Hepatocyte (in vitro differentiated cells): Measurements from ENCODE around the gene CEP192.

Experiments used
- CTCF ChIP-seq: fragments of 200-600 bp; sonication (generic); IDR thresholded peaks from 2 replicates; pipeline ENCODE4 v1.5.1; 2016; ENCODE audit warnings: antibody characterized with exemption, mild to moderate bottlenecking; ENCODE audit not compliant: poor library complexity
- EZH2 ChIP-seq: fragments of 200-600 bp; sonication (generic); IDR thresholded peaks from 2 replicates; pipeline ENCODE4 v1.6.1; 2016; ENCODE audit warnings: antibody characterized with exemption, mild to moderate bottlenecking, borderline replicate concordance
- EZH2phosphoT487 ChIP-seq: fragments of 200-600 bp; sonication (generic); IDR thresholded peaks from one replicate; pipeline ENCODE4 v1.6.1; 2018; ENCODE audit warnings: antibody characterized with exemption, mild to moderate bottlenecking, low read depth, moderate library complexity; ENCODE audit not compliant: unreplicated experiment, severe bottlenecking

GRCh38 chr18:13007248-13007560, 16.0 kb downstream of the CEP192 start:
- no peak for TF ChIP-seq EZH2phosphoT487
- no peak for TF ChIP-seq CTCF
- TF ChIP-seq EZH2, result no peak
